HG03064 (cell line): ENCODE data around the gene FXR2.
A peak's percentile ranks its signal among the peaks of the same experiment; 100 is the strongest.
"Not testable (repeated sequence)": the region's sequence is repeated elsewhere in the genome, so short reads cannot be mapped to it uniquely, and the experiment has no call there.

Source experiments
- ATAC-seq: cut with Tn5 transposase; IDR thresholded peaks from one replicate; pipeline ENCODE4 v1.9.1; 2021; ENCODE audit warnings: low read depth; ENCODE audit not compliant: unreplicated experiment

FXR2 gene

GRCh38 chr17:7629939-7630571, 15.4 kb upstream of the FXR2 start, which contains the start of gene SHBG:
TSS of gene SHBG (plus strand) at chr17:7630135. CDS start at chr17:7630173, 38 bp downstream.
- no peak for ATAC-seq

- ATAC-seq = peak; percentile 66
Measured at GRCh38 chr17:7627250-7628121, 12.8 kb upstream of the FXR2 start, which contains the start of gene SAT2. TSS of gene SAT2 (minus strand) at chr17:7627821. CDS start at chr17:7627635, 186 bp downstream.

- ATAC-seq = no peak
Measured at GRCh38 chr17:7626956-7627249, 12.2 kb upstream of the FXR2 start.

GRCh38 chr17:7626307-7626706, 11.6 kb upstream of the FXR2 start:
- ATAC-seq = no peak

GRCh38 chr17:7625749-7626148, 11.1 kb upstream of the FXR2 start:
- not testable (repeated sequence) for ATAC-seq

- ATAC-seq = no peak
Measured at GRCh38 chr17:7623661-7624060, 9.0 kb upstream of the FXR2 start.

GRCh38 chr17:7620835-7621234, 6.1 kb upstream of the FXR2 start:
- ATAC-seq = no peak

GRCh38 chr17:7618608-7619007, 3.9 kb upstream of the FXR2 start:
- ATAC-seq = no peak

- ATAC-seq = no peak
Measured at GRCh38 chr17:7615265-7615747, 609 bp upstream of the FXR2 start.

GRCh38 chr17:7613769-7614424, 800 bp downstream of the FXR2 start:
- no peak for ATAC-seq

- ATAC-seq = no peak
Measured at GRCh38 chr17:7612294-7612640, 2.4 kb downstream of the FXR2 start.

- no peak for ATAC-seq
Measured at GRCh38 chr17:7611635-7612293, 2.9 kb downstream of the FXR2 start.

GRCh38 chr17:7610641-7611040, 4.1 kb downstream of the FXR2 start:
- ATAC-seq = no peak

- ATAC-seq = no peak
Measured at GRCh38 chr17:7606280-7606679, 8.4 kb downstream of the FXR2 start.

GRCh38 chr17:7597561-7597960, 17.1 kb downstream of the FXR2 start:
- not testable (repeated sequence) for ATAC-seq

- ATAC-seq = no peak
Measured at GRCh38 chr17:7593296-7593695, 21.4 kb downstream of the FXR2 start.

GRCh38 chr17:7592422-7593021, 22.2 kb downstream of the FXR2 start:
- no peak for ATAC-seq

GRCh38 chr17:7591596-7591995, 23.1 kb downstream of the FXR2 start:
- no peak for ATAC-seq

- ATAC-seq = no peak
Measured at GRCh38 chr17:7590743-7591142, 24.0 kb downstream of the FXR2 start.

GRCh38 chr17:7589891-7590691, 24.6 kb downstream of the FXR2 start, which contains the start of gene SOX15:
TSS of gene SOX15 (minus strand) at chr17:7590094. CDS start at chr17:7589676, 418 bp downstream.
- ATAC-seq = no peak
